ENCODE results near the gene STX17.

STX17 gene

DNA sequence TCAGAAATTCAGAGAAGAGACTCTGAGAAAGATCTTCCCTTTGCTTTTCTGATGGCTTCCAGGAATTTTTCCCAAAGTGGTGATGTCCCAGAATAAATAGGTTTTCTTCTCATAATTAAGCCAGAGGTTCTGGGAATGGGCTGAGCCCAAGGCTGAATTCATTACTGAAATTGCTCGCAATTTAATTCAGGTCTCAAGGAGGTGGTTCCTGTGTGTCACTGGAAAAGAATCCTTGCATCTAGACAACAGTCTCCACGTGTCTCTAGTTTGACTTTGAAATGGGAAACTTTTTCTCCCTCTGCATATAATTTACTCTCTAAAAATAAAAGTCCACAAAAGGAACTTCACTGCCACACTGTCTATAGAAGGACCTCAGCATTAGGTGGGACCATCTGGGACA is 27.8 kb upstream of the STX17 start:
- DNase-seq (ENCODE audit: low read depth): no peak
- TF ChIP-seq CTCF (IDR thresholded peaks at IDR 0.05; ENCODE audit: low read length, missing control alignments): no peak

DNA sequence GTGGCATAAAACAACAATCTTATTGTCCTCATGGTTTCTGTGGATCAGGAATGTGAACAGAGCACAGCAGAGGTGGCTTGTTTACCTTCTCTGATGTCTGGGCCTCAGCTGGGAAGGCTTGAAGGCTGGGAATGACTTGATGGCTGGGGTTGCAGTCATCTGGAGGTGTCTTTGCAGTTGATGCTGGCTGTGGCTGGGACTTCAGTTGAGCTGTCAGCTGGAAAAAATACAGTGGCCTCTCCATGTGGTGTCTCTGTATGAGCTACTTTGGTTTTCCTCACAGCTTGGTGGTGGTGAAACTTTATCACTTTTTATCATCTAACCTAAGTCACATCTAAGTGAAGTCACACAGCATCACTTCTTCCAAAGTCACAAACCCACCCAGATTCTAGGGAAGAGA is 24.7 kb upstream of the STX17 start:
- no peak overlapping the region for H3K4me3 ChIP-seq (replicated peaks; ENCODE audit: low read depth, low read length)
- DNase-seq (ENCODE audit: low read depth): no peak
- TF ChIP-seq CTCF (IDR thresholded peaks at IDR 0.05; ENCODE audit: low read length, missing control alignments): no peak

More for the DNA sequence above, 27.8 kb upstream of the STX17 start:
- no peak overlapping the region for H3K4me3 ChIP-seq (replicated peaks; ENCODE audit: low read depth, low read length)

DNA sequence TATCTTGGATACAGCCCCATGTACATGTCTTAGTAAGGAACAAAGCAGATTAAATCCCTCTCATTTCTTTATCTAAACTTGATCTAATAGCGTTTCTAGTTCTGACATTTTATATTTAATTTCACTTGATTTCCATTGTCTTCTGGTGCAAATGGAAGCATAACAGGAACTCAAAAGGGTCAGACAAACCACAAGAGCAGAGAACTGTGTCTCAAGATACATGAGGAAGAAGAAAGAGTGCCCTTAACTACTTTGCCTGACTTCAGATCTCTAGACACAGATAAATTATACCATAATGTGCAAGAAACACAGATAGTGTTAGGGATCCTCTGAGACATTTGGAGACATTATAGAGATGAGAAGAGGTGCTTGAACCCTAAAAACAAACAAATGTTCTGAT is 20.7 kb upstream of the STX17 start:
- no peak for TF ChIP-seq CTCF (IDR thresholded peaks at IDR 0.05; ENCODE audit: low read length, missing control alignments)
- no peak for DNase-seq (ENCODE audit: low read depth)

DNA sequence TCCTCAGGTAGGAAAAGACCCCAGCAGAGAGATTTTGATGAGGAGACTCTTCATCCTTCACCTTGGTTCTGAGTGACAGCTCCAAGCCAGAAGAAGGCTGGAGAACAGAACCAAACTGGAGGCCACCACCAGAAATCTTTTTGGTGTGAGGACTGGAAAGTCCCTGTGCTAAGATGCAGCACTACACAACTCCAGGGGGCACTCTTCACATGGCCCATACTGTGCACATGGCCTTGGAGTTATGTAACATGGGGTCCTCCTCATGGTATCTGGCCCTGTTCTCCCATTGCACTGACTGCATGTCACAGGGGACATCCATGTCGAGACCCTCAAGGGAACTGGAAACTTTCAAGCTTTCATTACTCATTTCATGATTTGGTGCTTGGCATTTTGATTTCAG is 17.3 kb upstream of the STX17 start:
- H3K4me3 ChIP-seq (replicated peaks; ENCODE audit: low read depth, low read length): no peak overlapping the region
- DNase-seq (ENCODE audit: low read depth): no peak
- no peak for TF ChIP-seq CTCF (IDR thresholded peaks at IDR 0.05; ENCODE audit: low read length, missing control alignments)

More for the DNA sequence above, 20.7 kb upstream of the STX17 start:
- H3K4me3 ChIP-seq (replicated peaks; ENCODE audit: low read depth, low read length): no peak overlapping the region

DNA sequence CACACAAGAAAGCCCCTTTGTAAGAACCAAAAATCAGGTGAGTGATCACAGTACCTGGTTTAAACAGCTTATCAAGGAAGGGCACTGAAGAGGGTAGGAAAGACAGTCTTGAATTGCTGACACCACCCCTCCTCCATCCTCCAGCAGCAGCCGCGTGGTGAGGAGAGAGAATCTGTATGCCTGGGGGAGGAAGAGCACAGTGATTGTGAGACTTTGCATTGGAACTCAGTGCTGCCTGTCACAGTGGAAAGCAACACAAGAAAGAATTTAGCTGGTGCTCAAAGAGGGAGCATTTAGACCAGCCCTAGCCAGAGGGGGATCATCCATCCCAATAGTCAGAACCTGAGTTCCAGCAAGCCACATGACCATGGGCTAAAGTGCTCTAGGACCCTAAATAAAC is 11.6 kb upstream of the STX17 start:
- H3K4me3 ChIP-seq (replicated peaks; ENCODE audit: low read depth, low read length): no peak overlapping the region
- no peak for DNase-seq (ENCODE audit: low read depth)
- no peak for TF ChIP-seq CTCF (IDR thresholded peaks at IDR 0.05; ENCODE audit: low read length, missing control alignments)

- TF ChIP-seq CTCF (IDR thresholded peaks at IDR 0.05; ENCODE audit: low read length, missing control alignments): no peak
- no peak for DNase-seq (ENCODE audit: low read depth)
- no peak overlapping the region for H3K4me3 ChIP-seq (replicated peaks; ENCODE audit: low read depth, low read length)
Measured at GRCh38 chr9:99895510-99895909, 10.9 kb upstream of the STX17 start.

DNA sequence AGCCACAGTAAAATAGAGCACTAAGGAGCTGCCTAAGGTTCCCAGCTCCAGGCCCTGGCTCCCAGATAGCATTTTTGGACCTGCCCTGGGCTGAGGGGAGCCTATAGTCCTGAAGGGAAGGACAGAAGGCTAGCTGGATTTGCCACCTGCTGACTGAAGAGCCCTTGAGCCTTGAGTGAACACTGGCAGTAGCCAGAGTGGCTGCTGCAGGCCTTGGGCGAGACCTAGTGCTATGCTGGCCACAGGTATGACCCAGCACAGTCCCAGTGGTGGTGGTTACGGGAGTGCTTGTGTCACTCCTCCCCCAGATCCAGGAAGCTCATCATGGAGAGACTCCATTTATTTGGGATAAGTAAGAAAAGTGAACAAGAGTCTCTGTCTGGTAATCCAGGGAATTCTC is 10.3 kb upstream of the STX17 start:
- no peak for TF ChIP-seq CTCF (IDR thresholded peaks at IDR 0.05; ENCODE audit: low read length, missing control alignments)
- no peak for DNase-seq (ENCODE audit: low read depth)
- no peak overlapping the region for H3K4me3 ChIP-seq (replicated peaks; ENCODE audit: low read depth, low read length)
